HG02884 (cell line): ENCODE measurements around the gene TXLNG.

Source experiments
- ATAC-seq: cut with Tn5 transposase; IDR thresholded peaks from one replicate; pipeline ENCODE4 v1.9.1; 2021; ENCODE audit warnings: mild to moderate bottlenecking, moderate library complexity; ENCODE audit not compliant: unreplicated experiment

TXLNG gene

DNA sequence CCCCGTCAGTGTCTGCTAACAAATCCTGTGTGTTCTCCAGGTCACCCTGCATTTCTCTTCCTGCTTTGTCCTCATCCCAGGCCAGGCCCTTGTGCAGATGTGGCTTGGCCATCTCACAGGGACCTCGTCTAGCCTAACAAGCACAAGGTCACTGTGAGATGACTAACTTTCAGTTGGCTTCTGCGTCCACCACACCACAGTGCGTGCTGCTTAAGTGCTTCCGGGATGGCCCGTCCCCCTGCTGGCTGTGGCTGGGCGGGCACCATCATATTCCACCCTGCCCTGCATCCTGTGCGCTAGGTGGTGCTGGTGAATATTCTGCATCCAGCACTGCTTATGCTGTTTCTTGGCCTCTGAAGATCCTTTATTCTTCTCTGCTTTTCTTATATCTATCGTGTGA, 50.1 kb downstream of the TXLNG start:
- ATAC-seq = no peak

DNA sequence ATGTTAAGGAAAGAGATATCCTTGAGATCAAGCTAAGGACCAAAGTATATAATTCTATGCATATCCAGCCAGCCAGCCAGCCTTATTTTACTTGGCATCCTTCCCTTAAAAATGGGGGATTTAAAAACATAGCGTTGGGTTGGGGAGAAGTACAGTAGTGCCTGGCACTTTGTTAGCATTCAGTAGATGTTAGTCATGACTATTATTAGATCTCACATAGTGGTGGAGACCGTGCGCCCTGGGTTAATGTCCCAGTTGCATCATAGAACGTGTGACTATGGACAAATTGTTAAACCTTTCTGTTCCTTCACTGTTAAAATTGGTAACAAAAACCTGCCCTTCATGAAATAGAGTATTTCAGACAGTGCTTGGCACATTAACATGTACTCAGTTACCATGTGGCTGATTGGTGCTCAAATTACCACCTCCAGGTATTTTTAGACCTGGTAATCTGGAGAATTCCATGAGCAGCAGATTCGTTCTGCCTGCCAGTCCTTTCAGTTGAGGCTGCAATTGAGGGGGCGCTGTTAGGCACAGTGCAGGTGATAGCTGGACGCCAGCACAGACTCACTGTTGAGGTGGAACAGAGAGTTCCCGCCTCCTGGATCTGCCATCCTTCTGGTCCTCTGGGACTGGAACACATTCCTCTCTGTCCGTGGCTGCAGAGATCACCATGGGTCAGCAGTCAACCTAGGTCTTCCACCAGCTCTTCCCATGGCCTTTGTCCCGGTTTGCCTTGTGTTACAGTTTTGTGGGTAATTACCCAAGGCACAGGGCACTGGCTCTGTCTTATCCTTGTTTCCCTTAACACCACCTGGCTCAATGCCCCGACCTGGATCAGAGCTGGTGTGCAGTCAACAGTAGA, 52.2 kb downstream of the TXLNG start:
- ATAC-seq = no peak

- ATAC-seq = no peak
Measured at GRCh38 chrX:16839219-16839851, 53.1 kb downstream of the TXLNG start.

DNA sequence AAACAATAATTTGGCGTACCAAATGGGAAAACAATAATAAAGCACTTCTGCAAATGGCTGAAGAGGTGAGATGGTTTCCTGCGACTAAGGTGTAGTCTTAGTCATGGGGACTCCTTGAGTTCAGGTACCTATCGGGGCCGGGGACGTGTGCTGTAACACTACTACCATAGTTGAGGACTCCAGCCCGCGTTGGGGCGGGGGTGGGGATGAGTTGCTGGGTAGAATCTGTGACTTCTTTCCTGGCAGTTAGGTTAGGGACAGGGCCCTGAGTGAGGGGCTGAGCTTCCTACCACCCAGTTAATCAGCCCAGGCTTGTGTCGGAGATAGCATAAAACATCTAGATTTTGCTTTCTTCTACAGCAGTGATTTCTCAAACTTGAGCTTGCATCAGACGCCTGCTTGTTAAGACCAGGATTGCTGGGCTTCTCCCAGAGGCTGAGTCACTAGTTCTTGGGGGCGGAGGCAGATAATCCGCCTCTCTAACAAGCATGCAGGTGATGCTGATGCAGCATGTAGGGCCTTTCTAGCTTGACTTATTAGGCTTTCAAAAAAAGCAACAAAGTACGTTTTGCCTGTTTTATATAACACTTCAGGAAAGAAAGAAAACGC, 53.7 kb downstream of the TXLNG start:
- ATAC-seq = no peak

- no peak for ATAC-seq
Measured at GRCh38 chrX:16842684-16843083, 56.4 kb downstream of the TXLNG start.

DNA sequence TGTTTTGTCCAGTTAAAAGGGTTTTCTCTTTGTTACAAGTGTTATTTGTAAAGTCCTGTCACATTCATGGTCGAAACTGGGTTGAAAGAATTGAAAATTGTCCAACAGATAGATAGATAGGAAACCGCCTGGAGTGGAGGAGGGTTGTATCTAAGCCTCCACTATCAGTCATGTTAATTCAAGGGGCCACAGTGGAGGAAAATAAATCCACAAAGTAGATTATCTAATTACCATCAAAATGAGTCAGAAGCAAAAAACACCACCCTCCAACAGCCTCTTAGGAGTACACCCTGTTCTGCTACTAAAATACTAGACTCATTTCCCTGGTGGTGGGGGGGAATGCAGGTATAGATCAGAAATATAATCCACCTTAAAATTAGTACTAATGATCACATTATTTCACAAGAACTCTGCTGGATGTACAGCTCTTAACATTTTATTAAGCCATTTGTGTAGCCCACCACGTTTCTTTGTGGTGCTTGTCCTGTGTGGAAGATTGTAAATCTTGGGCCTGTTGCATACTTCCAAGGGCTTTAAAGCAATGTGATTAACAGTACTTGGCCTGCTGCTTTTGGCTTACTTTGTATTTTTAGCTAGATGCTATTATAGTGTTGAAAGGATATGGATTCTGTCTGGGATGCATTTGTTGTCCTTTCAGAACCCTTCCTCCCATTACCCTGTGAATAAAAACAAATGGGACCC, 57.1 kb downstream of the TXLNG start:
- ATAC-seq = no peak

DNA sequence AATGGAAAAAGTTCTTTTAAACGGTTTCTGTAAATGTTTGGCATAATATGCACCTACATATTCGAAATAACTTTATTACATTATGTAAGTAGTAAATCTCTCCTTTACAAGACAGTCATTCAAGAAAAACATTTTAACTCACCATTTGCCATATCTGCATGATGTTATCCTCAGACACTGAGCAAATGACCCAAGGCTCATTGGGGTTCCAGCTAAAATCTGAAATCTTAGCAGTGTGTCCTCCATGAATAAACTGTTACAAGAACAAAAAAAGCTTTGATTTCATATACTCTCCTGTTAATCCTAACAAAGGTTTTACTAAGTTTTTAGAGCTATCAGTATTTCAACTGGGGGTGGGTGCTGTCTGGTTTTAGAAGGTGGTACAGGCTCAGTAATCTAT, 59.4 kb downstream of the TXLNG start:
- no peak for ATAC-seq

DNA sequence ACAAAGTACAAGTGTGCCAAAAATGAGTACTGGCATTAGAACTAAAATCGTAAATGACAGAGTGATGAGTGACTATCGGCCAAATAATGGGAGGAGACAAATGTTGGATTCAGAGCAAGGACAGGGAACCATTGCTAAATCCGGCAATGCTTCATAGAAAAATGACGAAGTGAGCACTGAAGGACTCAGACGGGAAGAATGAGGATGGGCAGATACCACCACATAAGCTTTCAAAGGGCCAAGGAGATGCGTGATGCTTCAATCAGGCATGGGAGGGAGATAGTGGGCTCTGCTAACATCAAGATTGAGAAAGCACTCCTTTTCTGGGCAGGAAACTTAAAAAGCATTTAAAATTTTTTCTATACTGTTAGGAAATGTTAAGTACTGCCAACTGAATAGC, 62.3 kb downstream of the TXLNG start:
- no peak for ATAC-seq

DNA sequence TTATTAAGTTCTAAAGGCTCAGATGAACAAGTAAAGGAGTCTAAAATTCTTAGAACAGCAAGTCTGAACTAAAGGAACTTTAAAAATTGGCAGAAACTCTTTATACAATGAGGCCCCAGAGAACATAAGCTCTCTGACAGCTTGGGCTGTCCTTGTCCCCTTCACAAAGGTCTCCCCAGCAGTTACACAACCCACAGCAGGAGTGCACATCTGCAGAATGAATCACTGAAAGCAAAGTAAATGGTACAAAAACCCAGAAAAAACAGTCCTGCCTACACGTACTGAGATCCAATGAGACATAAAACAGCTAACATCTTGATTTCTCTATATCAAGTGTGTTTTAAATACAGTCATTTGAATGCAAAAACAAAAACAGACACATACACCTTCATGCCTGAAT, 65.2 kb downstream of the TXLNG start:
- no peak for ATAC-seq

GRCh38 chrX:16851827-16852226, 65.6 kb downstream of the TXLNG start:
- no peak for ATAC-seq

DNA sequence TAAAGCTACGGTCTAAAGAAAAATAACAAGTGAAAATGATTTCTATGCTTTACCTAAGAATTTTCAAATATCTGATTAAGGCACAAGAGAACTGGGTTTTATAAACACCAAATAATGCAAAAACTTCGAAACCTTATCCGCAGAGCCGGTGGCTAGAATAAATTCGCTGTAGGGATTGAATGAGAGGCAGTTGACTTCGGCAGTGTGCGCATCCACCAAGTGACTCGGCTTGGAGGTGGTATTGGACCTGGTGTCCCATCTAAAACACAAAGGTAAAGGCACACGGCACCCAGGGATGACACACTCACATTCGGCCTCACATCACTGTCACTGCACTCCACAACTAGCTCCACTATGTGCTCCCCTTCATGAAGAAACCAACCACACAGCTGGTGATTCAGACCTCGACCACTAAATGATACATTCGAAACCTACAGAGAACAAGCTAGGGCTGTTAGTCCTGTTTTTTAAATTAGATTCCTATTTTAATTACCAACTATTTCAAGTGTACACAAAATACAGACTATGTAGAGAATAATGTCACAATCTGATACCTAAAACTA, 66.4 kb downstream of the TXLNG start:
- ATAC-seq = no peak

GRCh38 chrX:16853537-16853936, 67.3 kb downstream of the TXLNG start:
- no peak for ATAC-seq

DNA sequence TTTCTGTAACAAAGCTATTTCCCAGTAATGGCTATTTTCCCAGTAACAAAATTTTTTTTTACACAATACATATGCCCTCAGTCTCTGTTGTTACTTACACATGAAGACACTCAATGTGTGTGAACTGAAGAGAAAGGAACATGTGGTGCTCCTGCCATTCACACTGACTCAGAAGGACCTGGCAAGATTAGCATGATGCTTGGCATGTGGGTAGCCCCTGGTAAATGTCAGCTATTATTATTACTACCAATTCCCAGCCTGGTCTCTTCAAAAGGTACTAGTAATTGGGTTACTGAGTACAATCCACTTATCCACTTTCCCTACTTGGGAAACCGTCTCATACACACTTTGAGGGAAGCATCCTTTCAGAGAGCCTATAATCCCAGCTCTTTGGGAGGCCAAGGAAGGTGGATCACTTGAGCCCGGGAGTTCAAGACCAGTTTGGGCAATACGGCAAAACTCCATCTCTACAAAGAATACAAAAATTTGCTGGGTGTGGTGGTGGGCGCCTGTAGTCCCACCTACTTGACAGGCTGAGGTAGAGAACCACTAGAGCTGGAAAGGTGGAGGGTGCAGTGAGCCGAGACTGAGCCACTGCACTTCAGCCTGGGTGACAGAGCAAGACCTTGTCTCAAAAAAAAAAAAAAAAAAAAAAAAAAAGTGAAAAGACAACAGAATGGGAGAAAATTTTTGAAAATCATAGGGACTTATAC, 69.3 kb downstream of the TXLNG start:
- ATAC-seq = peak; percentile 23

DNA sequence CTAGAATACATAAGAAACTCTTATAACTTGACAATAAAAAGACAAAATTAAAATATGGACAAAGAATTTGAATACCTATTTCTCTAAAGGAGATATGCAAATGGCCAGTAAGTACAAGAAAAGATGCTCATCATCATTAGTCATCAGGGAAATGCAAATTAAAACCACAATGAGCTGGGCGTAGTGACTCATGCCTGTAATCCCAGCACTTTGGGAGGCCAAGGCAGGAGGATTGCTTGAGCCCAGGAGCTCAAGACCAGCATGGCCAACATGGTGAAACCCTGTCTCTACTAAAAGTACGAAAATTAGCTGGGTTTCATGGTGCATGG, 69.8 kb downstream of the TXLNG start:
- peak; percentile 50 for ATAC-seq

DNA sequence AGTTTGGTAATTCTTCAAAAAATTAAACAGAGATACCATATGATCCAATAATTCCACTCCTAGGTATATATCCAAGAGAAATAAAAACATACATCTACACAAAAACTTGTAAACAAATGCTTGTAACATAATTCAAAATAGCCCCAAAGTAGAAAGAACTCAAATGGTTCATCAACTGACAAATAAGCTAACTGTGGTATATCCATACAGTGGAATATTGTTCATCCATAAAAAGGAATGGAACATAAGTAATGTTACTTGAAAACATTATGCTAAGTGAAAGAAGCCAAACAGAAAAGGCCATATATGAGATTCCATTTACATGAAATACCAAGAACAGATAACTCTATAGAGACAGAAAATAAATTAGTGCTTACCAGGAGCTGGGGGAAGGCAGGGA, 70.5 kb downstream of the TXLNG start:
- ATAC-seq = no peak

- ATAC-seq = no peak
Measured at GRCh38 chrX:16862829-16863228, 76.6 kb downstream of the TXLNG start.

DNA sequence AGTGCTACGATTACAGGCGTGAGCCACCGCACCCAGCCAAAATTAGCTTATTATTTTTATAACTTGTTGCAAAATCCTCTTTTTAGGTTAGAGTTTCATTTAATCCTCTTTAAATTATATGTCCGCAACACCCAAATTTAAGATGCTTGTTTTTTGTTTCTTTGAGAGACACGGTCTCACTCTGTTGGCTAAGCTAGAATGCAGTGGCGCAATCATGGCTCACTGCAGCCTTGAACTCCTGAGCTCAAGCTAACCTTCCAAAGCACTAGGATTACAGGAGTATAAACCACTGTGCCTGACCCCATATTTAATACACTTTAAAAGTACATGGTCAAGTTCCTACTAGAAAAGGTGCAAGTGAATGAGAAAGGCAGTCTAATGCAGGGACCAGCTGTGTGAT, 81.7 kb downstream of the TXLNG start:
- no peak for ATAC-seq

DNA sequence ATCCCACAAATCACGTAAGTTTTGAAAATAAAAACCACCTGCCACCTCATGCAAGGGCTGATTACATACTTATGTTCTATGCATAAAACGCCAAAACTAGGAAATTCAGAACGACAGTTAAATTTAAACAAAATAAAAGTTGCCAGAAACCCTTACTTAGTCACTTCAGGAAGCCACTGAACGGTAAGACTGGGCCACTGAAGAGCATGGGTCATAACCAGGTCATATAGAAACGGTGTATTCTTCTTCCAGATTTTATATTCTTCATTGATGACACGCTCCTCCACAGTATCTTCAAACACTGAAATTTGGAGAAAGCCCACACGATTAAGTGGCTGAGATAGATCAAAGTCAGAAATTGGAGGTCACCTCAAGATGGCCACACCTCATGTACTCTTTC, 82.7 kb downstream of the TXLNG start:
- no peak for ATAC-seq

DNA sequence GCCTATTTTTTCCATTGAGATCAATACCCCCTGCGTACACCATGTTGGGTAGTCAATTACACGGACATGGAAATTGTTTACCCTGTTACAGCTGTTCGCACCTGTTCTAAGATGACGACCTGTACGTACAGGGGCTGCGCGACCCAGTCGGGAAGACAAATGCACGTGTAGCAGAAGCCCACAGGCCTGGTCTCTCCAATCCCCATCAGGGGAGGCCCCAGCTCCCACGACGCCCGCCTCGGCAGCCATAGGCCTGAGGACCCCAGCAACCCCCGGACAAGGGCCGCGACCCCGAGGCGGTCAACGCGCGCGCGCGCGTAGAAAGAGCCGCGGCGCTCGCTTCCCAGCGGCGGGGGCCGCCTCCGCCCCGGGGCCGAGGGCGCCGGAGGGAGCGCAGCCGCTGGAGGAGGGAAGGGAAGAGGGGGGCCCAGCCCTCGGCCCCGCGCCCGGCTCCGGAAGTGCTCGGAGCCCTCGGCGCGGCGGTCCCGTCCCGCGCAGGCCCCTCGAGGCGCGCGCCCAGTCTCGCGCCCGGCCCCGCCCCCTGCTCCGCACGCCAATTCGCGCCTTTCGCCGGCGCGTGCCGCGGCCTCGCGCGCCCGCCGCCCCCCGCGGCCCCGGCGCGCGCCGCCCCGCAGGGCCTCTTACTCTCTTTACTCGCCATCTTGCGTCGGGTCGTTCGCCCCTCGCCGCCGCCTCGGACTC, 83.3 kb downstream of the TXLNG start:
- ATAC-seq = peak; percentile 45
